SU-DHL-6 (cell line): Measurements from ENCODE around the gene ESR1.

ENCODE experiments used
- EZH2phosphoT487 ChIP-seq: fragments of 200-600 bp; sonication (generic), shearing (Covaris generic); conservative IDR thresholded peaks from 2 replicates; pipeline ENCODE4 v1.6.1; 2018; ENCODE audit warnings: mild to moderate bottlenecking, antibody characterized with exemption, low read length, moderate library complexity, mixed read lengths
- TF ChIP-seq, protein P1 (sequence below): fragments of 200-600 bp; sonication (generic); IDR thresholded peaks from one replicate; pipeline ENCODE4 v1.5.1; 2017; ENCODE audit warnings: antibody characterized with exemption, mild to moderate bottlenecking, low read length, moderate library complexity; ENCODE audit not compliant: insufficient read depth, poor library complexity, severe bottlenecking

DNA sequence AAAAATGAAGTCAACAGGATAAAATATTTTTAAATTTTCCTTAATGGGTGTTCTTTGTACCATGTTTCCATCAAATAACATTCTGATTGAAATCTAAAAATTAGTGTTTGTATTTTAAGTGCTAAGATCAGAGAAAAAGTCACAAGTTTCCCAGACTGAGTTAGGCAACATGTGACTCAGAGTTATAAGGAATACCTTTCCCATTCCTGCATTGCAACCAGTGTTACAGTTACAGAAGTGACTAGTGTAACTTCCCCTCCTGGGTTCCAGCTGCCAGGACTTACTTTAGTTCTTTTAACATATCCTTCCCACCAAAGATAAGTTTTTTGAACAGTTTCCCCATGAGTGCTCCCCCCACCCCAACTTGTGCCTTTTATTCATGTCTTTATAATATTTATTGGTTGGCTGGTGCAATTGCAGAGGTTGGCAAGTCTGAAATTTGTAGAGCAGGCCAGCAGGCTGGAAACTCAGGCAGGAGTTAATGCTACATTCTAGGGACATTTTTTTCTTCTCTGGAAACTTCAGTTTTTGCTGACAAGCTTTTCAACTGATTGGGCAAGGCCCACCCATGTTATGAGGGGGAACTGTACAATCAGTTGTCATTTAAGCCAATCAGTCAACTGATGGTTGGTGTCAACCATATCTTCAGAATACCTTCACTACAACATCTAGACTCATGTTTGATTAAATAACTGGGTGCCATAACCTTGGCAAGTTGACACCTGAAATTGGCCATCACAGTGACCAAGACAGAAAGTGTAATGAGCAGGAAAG lies 22.9 kb upstream of the ESR1 start:
- TF ChIP-seq, protein P1, sequence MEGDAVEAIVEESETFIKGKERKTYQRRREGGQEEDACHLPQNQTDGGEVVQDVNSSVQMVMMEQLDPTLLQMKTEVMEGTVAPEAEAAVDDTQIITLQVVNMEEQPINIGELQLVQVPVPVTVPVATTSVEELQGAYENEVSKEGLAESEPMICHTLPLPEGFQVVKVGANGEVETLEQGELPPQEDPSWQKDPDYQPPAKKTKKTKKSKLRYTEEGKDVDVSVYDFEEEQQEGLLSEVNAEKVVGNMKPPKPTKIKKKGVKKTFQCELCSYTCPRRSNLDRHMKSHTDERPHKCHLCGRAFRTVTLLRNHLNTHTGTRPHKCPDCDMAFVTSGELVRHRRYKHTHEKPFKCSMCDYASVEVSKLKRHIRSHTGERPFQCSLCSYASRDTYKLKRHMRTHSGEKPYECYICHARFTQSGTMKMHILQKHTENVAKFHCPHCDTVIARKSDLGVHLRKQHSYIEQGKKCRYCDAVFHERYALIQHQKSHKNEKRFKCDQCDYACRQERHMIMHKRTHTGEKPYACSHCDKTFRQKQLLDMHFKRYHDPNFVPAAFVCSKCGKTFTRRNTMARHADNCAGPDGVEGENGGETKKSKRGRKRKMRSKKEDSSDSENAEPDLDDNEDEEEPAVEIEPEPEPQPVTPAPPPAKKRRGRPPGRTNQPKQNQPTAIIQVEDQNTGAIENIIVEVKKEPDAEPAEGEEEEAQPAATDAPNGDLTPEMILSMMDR = no peak
- TF ChIP-seq EZH2phosphoT487 = no peak
